Skin of body (tissue), 2 donors: ENCODE results near the gene EIPR1. TPM values are rescaled to one million over a fixed set of nuclear protein-coding genes. Genes with fewer than 3 reads are reported as not detected.

Experiments used
- DNase-seq: peaks from one replicate; lab custom pipeline; 2025; lab: John Stamatoyannopoulos, UW
- total RNA-seq: library from RNA; depleted of rRNA; stranded (reverse); fragments of >200 nt; gene quantifications from one replicate; pipeline ENCODE4 v1.2.3, GENCODE V29; 2014

Gene EIPR1
- total RNA-seq, 1 donor from 2014 or later: 14.2 TPM

GRCh38 chr2:3159782-3160545, 217.7 kb downstream of the EIPR1 start:
- no peak for DNase-seq

DNA sequence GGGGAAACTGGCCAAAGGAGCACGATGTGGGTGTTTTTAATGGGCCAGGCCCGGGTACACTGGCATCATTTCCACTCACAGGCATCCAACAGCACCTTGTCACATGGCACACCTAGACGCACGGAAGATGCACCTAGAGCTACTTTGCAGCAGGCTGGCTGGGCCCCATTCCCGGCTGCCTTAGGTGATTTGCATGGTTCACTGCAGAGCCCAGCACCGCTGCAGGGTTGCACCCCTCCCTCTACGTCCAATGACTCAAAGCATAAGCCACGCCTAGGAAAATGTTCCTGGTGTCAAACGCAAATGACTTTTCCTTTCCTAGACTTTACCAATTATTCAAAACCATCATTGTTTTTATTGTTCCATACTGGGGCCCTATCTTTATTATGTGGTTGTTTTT, 222.9 kb downstream of the EIPR1 start:
- DNase-seq: no peak

GRCh38 chr2:3154146-3154545, 223.5 kb downstream of the EIPR1 start:
- no peak for DNase-seq

DNA sequence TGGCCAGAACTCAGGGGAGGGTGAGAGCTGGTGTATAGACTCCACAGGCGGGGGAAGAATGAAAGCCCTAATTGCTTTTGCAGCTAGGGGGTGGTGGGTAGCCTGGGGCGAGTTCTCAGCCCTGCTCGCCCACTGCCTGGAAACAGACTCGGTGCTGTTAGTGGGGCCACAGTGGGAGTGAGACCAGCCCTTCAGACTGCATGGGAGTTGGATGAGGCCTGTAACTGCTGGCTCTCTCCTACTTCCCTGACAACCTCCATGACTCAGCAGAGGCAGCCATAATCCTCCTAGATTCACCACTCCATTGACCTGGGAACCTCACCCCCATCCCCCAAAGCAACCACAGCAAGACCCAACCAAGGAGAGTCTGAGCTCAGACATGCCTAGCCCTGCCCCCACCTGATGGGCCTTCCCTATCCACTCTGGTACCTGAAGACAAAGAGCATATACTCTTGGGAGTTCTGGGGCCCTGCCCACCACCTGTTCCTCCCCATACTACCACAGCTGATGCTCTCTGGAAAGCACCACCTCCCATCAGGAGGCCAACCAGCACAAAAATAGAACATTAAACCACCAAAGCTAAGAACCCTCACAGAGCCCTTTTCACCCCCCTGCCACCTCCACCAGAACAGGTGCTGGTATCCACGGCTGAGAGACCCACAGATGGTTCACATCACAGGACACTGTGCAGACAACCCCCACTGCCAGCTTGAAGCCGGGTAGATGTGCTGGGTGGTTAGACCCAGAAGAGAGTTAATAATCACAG, 226.3 kb downstream of the EIPR1 start:
- DNase-seq: no peak

DNA sequence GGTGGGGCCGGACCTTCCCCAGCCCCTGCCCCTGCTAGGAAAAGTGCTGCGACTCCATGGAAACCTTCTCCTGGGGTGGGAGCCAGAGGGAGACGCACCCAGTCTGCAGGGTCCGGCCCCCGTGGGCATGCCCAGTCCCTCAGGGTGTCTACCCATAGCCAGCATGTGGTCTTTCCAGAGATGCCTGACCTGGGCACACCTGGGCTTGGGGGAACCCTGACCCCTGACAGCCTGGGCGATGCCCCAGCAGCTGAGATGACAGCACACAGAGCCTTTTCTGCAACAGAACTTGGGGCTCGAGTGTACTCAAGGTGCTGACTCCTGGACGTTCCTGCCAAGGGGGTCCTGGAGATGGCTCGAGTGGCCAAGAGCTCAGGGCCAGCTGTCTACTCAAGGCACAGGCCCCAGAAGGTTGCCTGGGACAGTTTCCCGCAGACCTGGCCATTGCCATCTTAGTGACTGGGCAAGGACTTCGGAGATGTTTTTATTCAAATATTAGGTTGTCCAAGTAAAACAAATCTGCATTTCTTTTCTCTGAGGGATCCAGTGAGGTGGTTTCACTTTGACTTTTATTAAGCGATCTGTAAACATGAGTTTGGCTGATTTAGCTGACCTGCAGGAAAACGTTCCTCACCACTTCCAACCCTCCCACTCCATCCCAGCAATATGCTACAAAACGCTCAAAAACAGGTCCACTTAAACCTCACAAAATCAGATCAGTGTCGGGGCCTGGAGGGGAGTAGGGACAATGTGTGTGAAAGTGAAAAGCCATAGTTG, 228.0 kb downstream of the EIPR1 start:
- DNase-seq: no peak

DNA sequence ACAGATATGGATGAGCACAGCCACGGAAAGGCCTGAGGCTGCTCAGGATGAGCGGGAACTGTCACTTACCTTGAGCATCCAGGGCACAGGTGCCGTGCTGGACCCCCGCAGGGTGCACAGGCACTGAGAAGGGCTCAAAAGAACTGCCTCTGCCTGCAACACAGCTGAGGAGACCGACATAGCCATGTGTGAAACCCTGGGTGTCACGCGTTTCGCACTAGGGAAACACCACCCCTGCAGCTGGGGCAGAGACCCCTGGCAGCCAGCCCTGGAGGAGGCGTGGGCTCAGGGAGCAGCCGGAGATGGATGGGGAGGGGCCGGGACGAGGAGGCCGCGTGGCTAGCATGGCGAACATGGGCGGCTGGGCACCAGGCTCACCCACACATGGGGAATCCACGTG, 228.9 kb downstream of the EIPR1 start:
- no peak for DNase-seq

DNA sequence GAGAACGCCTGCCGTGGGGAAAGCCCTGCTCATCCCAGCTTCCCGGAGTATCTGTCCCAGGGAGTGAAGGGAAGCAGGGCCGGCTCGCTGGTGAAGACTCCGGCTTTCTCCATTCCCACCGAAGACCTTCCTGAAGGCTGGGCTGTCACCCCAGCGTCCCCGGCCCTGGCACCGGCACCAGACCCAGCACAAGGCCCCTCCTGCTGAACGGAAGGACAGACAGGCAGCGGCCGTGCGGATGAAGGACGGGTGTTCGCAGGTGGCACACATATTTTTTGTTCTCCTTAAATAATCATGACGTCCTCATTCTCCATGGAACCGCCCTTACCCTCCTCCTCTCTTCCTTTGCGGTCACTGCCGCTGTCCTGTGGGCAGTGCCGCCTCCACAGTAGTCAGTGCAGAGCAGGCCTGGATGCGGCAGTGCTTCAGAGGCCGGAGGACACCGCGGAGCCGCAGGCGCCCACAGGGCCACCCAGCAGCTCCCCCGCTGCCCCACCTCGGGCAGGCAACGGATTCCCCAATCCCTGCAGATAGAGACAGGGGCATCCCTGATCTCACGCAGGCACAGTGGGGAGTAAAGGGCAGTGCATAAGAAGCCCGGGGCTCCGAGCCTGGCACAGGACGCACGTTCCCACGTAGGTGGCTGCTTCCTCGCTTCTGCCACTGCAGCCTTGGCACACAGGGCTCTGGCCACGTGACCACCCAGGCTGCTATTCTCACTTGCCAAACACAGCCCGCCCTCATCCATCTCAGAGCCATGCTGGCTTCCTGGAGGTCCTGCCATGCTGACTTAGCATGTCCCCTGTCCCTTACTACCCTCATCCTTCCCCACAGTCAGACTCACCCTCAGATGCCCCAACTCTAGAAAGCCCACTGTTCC, 229.7 kb downstream of the EIPR1 start:
- DNase-seq: no peak

GRCh38 chr2:3146772-3147650, 230.6 kb downstream of the EIPR1 start:
- no peak for DNase-seq

- DNase-seq: no peak
Measured at GRCh38 chr2:3146175-3146574, 231.4 kb downstream of the EIPR1 start.

GRCh38 chr2:3145471-3146021, 232.1 kb downstream of the EIPR1 start:
- DNase-seq: no peak

DNA sequence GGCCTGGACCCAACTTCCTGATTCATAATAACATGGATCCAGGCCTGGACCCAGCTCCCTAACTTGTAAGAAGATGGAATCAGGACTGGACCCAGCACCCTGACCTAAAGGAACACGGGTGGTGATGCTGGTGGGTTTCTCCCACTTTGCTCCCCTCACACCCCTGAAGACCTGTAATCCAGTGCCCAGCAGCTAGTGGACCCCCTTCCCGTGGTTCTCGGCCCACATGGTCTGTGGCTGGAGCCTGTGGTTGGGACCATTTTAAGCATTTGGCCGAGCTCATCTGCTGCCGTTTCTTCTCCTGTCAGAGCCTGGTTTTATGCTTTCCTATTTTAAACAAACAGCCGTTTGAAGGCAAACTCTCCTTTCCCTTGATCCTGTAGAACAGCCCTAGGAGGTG, 232.8 kb downstream of the EIPR1 start:
- no peak for DNase-seq

DNA sequence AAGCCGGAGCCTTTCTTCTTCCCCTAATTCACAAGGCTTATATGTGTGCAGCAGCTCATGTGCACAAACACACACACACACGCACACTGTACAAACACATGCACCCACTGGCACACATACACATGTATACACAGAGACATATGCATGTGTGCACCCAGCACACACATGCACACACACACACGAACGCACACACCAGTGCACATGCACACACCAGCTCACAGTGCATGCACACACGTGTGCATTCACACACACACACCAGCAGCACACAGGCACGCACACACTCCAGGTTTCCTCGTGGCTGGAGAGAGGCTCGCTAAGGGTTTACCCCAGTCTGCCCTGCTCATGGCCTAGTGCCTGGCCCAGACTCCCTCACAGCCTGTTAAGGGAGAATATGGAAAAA, 234.0 kb downstream of the EIPR1 start:
- no peak for DNase-seq

- DNase-seq: no peak
Measured at GRCh38 chr2:3142961-3143571, 234.6 kb downstream of the EIPR1 start.

DNA sequence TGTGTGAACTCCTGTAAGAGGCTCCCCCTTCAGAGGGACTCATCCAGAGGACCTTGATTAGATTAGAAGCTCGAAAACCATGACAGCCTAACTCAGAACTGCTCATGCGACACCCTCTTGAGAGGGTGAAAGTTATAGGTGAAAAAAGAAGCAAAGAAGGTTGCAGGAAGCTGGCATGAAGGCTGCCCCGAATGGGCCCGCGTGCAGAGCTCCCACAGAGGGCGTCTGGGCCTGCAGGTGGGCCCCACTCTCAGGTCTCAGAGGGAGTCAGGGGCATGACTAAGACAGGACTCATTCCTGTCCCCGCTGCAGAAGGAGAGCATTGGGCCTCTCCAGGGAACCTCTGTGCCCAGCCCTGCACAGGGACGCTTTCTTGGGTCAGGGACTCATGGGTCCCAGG, 235.4 kb downstream of the EIPR1 start:
- no peak for DNase-seq

- DNase-seq: no peak
Measured at GRCh38 chr2:3141696-3142095, 235.9 kb downstream of the EIPR1 start.

DNA sequence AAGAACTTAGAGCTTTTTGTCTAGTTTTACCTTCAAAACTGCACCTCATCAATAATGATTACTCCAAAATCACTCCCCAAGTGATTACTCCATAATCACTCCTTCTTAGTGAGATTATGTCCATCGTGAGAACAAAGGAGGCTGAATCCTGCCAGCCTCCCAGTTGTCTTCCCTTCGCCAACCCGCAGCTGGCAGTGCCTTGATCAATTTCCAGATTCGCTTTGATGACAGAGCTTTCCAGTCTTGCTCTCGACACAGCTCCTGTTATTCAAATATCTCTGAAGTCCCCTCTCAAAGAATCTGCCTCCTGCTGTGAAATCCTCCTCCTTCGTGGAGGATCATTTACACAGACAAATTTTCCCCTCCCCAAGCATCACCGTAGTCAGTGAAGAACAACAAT, 237.7 kb downstream of the EIPR1 start:
- DNase-seq: no peak
